ENCODE measurements around the gene LTBP1.

LTBP1 gene

DNA sequence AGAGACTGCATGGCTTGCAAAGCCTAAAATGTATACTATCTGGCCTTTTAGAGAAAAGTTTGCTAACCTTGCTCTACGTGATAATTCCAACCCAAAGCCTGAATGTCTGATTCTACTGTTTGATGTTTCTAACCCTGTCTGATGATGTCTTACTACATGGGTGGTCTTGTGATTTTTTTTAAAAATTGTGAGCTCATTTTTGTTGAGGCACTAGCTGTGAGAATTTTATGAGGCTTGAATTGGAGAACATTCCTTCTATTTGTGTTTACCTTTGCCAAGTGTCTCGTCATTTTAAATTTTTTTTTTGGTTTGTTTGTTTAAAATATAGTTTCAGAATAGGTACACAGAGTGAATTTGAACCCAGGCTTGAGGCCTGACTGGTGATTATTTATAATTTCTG lies 15.2 kb upstream of the LTBP1 start:
- no peak for DNase-seq

- DNase-seq = no peak
Observed at GRCh38 chr2:32931945-32932709, 14.6 kb upstream of the LTBP1 start.

GRCh38 chr2:32932825-32933755 lies 13.7 kb upstream of the LTBP1 start:
- no peak for DNase-seq

DNA sequence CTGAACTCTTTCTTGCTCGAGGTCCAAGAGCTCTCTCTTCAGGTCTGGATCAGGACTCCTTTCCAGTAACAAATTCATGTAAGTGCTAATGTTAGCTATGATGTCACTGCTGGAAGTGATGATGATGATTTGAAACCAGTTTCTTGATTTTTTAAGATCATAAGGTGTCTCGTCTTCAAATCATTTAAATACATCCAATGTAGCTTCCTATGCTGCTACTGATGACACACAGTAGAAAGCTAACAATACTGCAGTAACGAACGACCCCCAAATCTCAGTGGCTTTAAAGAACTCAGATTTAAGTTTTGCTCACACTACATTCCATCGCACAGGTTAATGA lies 13.0 kb upstream of the LTBP1 start:
- DNase-seq = no peak

DNA sequence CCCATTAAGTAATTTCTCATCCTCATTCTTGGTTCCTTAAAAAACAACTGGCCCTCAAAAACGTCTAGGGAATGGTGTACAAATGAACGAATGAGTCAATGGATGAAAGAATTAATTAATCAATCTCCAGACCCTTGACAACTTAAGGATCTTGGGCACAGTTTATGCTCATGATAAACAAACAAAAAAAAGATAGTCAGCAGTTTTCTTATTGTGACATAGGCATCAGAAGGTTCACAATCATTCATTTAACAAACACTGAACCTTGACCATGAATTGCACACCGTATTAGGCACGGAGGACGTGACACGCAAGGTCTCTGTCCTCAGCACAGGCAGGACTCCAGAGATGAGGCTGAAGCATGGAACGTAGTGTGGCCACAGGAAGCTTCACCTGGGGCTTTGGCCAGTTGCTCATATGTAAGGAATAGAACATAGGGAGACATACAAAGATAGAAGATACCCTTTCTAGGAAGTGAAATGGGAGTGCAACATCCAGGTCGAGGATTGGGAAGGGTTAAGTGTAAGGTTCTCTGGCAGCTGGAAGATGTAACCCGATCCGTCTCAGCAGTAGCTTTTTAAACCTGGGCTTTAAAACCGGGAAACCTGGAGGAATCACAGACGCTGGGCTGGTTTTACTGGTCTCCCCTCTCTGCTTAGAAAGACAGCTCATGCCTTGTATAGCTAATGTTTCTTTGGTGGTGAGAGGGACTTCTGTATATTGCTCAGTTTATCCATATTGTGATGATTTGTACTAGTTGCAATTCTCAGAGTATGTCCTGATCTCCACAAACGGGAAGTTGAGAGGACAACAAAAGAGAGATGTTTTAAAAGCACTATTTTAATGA lies 8.9 kb upstream of the LTBP1 start:
- DNase-seq = no peak

GRCh38 chr2:32938934-32939333 lies 7.8 kb upstream of the LTBP1 start:
- no peak for DNase-seq

DNA sequence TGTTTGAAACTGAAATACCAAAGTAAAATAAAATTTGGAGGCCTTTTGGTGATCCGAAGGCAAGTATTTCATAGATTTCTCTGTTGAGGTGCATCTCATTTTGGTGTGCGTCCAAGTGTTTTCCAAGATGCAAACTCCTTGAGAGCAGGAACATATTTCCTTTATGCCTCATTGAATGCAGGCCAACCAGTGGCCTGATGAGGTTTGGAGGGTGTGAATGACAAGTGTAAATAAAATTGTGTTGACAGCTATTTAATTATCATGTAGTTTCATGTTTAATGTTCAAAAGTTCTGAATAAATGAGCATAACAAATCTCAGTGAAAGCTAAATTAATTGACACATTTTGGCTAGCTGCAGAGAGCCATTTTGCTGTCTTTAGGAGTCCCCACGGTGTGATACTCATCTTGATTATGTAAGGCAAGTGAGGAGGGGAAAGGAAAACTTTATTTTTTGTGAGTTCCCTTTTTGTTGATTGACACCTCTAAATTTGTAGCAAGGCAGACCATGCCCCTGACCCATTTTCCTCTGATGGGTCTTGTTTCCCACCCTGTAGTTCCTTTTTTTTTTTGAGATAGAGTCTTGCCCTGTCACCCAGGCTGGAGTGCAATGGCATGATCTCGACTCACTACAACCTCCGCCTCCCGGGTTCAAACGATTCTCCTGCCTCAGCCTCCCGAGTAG lies 6.3 kb upstream of the LTBP1 start:
- DNase-seq = no peak

- DNase-seq = no peak
Observed at GRCh38 chr2:32941944-32942690, 4.6 kb upstream of the LTBP1 start.

DNA sequence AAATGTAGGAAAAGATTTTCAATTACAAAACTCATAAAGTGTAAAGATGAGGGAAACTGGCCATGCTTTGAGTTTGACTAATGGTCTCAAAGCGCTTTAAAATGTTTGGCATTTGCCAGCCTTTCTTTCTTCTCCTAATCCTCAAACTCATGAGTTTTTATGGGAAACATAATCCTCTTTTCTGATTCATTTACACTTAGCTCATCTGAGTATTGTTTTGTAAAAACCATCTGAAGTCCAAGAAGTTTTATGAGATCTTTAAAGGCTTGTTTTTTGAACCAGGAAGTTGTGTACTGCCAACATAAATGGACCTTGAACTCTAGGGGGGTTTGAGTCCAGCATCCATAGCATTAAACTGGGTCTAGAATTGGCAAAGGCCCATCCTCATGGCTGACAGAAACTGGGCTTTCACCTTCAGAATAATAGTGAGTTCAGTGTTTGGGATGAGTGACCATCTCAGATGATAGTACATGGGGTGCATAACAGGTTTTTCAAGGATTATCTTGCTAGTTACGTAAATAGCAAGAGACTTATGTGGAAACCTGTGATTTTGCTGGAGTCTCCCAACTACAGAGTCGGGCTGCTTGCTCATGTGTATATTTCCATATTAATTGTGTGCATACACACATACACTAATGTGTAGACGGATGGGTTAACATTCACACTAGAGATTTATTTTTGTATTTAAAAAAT lies 3.8 kb upstream of the LTBP1 start:
- DNase-seq = no peak

DNA sequence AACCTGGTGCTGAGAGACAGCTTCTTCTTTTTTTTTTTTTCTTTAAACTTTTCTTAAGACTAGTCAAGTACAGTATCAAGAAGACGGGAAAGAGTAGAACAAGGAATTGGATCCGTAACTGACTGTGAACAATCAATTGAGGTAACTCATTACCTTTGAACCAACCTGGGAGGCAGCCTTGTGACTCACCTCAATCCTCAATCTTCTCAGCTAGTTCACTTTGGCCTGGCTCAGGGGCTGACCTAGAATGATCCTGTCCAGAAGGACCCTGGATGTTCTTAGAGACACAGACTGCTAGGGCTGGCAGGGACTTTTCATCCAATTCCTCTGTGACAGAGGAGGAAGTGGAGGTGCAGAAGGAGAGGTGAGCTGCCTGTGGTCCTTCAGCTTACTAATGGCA lies 1.5 kb upstream of the LTBP1 start:
- DNase-seq = no peak

GRCh38 chr2:32947076-32947483 lies 327 bp downstream of the LTBP1 start:
- DNase-seq = peak in 4 of 56 donors; percentile 29 to 69 (median 42)

GRCh38 chr2:32947484-32948143 lies 861 bp downstream of the LTBP1 start:
- peak in 5 of 56 donors; percentile 8 to 36 (median 19) for DNase-seq

GRCh38 chr2:32948266-32948665 lies 1.5 kb downstream of the LTBP1 start:
- DNase-seq = no peak

DNA sequence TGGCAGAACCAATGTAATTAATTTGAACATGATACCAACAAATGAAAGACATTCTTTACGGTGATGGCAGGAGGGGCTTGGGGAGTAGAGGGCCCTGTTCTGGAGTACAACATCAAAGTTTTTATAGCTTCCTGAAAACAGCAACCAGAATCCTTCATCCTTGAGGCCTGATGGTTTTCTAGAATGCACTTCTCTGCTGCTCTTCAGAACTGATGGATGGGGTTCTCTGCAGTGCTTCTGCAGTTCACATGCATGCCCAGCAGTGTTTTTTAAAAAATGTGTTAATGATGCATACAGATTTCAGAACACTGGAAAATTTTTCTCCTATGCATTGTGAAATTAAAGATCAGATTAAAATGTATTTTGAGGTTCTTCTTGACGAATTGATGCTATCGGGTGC lies 2.5 kb downstream of the LTBP1 start:
- no peak for DNase-seq

DNA sequence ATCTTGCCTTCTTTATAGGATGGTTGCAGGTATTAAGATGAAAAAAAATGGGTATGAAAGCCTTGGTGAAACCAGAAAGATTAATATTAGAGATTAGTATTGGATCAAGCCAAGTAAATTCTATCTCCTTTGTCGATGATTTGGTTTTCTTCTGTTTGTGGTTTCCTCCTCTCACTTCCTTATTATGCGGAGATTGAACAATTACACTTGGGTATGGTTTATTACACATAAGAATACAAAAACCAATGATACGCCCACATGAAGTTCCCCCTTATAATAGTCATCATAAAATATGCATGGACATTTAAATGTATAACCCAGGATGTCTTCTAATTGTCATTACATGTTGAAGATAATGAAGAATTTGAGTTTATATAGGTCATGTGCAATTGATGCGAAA lies 4.9 kb downstream of the LTBP1 start:
- no peak for DNase-seq

- no peak for DNase-seq
Observed at GRCh38 chr2:32952761-32953476, 6.2 kb downstream of the LTBP1 start.

GRCh38 chr2:32954206-32954605 lies 7.5 kb downstream of the LTBP1 start:
- no peak for DNase-seq

GRCh38 chr2:32958821-32959220 lies 12.1 kb downstream of the LTBP1 start:
- DNase-seq = no peak

DNA sequence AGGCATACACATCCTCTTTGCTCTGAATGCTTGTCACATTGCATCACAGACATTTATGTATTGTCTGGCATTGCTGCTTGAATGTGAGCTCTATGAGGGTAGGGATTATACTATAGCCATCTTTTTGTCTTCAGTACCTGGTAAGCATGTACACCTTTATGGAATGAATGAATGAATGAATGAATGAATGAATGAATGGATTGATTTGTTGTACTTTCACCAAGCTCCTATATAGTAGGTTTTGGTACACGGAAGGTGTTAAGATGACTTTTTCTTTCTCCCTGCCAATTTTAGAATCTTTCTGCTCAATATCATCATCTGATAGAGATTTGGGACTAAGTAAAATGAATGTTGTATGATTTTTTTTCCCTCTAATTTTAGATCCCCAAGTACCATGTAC lies 13.5 kb downstream of the LTBP1 start:
- DNase-seq = no peak
